Measurements from ENCODE around the gene ERFE.

The ERFE gene

DNA sequence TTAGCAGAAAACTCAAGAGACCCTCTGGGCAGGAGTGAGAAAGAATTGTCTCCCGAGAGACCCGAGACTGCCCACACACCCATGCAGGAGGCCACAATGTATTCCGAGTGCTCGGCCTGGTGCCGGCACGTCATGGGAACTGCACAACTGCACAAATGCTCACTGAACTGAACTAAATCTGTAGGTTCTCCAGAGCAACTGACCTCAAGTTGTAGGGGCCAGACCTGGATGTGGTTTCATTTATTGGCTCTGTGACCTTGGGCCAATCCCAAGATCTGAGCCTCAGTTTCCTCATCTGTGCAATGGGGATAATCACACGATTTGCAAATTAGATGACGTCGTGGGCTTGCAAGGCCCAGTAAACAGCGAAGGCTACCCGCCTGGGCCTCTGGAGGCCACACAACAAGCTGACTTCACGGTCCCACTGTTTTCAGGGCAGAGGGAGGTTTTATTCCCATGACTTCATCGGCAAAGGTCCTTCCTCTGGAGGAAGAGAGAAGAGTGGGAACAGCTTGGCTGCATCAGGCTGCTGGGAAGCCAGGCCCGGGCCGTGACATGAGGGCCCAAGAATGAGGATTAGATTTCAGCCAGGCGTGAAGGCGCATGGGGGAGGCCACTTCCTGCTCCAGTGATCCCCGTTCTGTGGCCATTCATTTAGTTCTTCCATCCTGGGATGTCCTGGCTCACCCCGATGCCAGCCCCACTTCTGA lies 3.6 kb upstream of the ERFE start:
- DNase-seq (ENCODE audit: low read depth, low spot score) = peak; percentile 56

DNA sequence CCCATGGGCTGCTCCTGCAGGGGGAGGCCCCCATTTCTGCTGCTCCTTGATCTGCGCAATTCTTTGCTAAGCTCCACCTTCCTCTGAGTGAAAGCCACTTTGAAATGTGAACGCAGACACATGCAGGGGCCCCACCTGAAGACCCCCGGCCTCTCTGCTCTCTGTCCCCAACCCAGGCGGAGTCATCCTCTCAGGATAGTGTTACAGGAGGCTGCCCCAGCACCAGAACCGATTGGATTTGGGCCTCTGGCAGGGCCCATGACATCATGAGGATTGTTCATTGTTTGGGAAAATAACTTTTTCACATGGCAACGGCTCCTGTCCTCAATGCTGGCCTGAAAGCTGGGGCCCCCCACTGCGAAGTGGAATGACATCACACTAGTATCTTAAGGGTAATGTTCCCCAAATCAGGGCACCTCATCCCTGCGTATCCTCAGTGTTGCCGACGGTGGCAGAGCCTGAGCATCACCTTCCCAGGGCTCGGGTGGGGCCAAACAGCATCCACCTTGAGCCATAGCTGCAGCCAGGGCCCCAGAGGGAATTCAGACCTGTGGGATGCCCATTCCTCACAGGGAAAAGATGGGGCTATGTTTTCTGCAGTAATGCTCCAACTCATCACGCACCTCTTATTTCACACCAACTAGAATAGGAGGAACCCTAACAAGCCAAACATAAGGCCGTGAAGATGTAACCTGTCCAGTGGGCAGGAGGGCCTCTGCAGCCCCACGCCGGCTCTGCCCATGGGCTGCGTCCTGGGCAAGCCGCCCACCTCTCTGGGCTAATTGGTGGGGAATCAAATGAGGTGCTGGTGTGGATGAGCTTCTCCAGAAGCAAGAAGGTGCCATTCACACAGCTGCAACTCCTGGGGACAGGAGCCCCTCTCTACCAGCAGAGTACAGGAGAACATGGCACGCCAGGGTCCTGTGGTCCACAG lies 2.7 kb upstream of the ERFE start:
- no peak for DNase-seq (ENCODE audit: low read depth, low spot score)

DNA sequence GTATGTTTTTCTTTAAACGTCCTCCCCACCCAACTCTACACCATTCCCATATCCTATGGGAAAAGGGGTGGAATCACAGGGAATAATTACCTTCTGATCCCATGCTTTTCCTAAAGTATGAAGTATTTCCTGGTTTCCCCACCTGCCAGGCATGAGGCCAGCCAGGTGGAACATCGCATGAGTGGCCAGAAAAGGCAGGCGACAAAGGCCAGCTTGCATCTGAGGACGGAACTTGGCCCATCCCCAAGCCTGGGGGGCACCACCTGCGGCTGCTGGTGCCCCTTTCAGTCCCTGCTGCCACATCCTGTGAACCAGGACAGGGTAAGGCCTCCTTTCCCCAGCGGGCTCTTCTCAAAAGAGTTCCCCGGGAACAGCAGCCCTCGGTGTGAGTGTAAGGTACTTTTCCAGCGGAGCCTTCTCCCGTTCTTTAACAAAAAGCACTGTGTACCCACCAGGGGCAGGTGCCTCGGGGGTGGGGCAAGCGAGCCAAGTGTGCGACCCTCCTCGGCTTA lies 1.2 kb upstream of the ERFE start:
- DNase-seq (ENCODE audit: low read depth, low spot score) = no peak

DNA sequence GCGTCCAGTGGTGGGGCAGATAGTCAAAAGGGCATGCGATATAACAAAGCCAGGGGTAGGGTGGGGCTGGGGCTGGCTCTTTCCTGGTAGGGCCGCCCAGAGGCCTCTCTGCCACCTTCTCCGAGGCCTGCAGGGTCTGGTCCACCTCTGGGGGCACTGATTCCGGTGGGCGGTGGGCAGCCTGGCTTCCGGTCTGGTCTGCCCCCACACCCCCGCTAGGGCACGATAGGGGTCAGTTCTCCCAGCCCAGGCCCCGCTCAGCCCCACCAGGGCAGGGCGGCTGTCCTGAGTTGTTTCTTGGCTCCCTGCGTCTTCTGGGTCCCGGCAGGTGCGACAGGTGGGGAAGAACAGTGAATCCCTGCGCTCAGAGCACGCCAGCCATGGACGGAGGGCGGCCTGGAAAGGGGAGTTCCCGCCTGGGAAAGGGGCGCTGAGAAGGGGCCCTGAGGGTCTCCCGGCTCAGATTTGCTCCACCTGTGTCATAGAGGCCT lies 707 bp upstream of the ERFE start:
- no peak for DNase-seq (ENCODE audit: low read depth, low spot score)

DNA sequence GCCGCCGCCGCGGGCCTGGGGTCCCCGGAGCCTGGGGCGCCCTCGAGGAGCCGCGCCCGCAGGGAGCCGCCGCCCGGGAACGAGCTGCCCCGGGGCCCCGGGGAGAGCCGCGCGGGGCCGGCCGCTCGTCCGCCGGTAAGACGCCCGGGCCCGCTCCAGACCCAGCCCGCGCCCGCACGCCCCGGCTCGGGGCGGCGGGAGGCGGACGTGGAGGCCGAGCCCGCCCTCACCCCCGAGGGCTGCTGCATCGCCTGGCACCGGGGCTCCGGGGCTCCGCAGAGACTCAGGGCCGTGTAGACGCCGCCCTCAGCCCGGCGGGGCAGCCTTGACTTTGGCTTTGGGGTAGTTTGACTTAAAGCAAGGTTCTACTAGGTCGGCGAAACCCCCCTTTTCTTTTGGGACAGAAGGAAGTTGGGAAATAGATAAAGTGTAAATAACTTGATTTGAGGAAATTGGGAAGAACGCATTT lies 335 bp downstream of the ERFE start:
- DNase-seq (ENCODE audit: low read depth, low spot score) = no peak

DNA sequence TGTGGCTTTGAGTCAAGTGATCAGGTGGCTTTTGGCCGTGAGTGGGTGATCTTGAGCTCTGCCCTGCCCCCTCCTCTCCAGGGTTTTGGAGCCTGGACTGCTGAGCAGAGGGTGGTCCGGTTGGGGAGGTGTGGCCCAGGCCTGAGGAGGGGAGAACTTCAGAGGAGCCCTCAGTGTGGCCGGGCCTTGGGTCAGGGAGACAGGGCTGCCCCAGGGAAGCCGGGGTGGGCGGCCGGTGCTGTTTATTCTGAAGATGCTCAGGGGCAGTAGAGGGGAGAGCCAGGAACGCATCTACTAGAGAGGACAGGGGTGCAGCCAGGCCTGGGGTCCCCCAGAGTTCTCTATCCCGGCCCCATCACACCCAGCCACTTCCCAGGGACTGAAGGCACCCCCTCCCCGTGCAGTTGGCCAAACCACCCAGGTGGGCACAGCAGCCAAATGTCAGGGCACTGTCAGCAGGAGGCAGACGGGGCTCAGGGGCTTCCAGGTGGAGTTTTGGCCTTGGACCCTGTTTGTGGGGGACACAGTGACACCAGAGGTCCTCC lies 963 bp downstream of the ERFE start:
- no peak for DNase-seq (ENCODE audit: low read depth, low spot score)

DNA sequence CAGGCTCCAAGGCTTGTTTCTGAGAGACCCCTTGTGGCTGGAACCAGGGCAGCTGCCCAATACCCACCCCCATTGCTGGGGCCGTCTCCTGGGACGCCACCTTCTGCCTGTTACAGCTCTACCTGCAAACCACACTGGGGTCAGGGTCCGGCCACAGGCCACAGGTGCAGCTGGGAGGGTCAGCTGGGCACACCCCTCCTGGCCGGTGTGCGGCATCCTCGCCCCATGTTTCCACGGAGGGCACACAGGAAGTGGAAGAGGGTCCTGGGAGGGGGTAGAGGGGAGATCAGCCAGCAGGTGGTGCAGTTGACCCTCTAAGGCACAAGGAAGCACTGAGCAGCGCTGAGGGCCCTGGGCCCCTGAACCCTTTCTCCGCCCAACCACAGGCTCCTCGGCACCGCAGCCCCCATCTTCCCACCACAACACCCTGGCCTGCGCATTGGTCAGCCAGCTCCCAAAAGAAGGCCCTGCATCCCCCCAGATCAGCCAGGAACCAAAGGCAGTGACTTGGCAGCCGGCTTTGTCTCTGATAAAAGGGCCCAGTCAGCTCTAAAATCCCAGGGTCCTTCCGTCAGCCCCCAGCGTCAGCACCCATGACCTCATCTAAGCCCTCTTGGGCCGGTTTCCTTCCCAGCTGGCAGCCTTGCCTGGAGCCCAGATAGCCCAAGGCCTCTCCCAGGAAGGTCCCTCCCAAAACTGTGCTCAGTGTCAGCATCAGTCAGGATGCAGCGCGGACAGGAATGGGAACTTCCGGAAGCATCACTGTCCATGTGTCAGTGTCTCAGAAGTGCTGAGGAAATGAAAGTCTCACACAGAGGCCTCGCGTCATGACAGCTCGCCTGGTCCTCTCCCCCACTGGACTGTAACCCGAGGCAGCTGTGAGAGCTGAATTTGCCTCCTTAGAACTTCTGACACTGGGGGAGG lies 1.7 kb downstream of the ERFE start:
- no peak for DNase-seq (ENCODE audit: low read depth, low spot score)

DNA sequence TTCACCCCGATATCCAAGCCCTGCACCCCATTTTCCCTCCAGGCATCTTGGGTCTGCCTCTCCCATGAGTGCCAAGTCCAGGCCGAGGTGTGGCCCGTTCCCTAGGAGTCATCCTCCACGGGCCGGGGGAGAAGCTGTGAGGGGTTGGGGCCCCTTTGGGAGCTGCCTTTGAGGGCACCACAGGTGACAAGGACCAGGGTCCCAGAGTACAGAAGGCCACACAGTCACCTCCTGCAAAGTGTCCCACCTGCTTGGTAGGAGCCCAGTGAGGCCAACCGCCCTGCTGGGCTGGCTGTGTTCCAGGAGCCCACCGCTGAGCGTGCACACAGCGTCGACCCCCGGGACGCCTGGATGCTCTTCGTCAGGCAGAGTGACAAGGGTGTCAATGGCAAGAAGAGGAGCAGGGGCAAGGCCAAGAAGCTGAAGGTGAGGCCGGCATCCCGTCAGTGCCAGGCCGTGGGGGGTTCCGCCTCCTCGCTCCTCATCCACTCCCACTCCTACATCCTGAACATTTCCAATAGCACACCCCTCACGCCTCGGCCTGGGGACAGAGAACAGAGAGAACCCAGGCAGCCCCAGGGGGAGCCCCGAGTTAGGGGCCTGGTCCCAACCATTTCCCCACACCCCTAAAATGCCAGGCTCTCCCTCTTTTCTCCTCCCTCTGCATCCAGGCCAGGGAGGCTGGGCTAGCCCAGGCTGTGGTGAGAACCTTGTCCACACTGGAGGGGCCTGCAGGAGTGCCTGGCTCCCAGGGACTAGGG lies 2.7 kb downstream of the ERFE start:
- DNase-seq (ENCODE audit: low read depth, low spot score) = no peak

DNA sequence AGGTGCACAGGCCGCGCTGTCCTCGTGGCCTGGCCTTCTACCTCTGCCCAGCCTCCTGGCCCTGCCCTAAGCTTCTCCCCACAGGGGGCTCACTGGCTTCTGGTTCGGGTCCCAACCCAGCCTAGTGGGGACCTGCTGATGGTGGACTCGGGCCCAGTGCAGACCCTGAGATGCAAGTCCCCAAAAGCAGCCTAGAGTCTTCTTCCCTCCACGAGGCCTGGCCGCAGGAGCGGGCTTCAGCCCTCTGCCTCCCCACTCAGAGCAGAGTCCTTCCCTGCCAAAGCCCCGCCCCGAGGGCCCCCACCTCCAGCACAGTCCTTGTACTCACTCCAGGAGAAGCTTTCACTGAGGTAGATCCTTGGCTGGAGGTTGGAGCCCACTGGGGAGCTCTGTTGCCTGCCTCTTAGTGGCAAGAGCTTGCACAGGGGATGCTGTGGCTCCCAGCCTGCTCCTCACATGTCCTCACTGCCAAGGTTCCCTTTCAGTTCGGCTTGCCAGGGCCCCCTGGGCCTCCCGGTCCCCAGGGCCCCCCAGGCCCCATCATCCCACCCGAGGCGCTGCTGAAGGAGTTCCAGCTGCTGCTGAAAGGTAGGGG lies 3.6 kb downstream of the ERFE start:
- no peak for DNase-seq (ENCODE audit: low read depth, low spot score)

DNA sequence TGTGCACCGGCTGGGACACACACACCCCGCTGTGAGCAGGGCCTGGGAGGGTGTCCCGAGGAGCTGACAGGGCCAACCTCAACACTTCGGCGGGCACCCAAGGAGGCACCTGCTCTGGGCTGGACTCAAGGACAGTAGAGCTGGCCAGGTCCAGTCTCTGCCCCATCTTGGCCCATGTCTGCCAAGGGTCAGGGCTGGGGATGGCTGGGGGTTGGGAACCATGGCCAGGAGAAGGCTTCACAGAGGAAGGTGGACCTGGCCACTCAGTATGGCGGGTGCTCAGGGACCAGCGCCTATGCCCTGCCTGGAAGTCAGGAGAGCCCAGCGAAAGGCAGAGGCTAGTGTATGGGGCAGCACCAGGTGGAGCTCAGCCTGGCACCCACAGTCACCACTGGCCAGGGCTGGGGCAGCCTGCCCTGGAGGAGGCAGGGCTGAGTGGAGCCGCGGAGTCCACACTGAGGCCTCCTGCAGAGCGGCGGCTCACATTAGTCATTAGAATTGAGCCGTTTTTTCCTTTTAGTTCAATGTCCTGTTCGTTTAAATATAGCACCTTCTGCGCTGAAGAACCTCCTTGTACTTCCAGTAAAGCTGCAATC lies 4.2 kb downstream of the ERFE start:
- peak; percentile 71 for DNase-seq (ENCODE audit: low read depth, low spot score)

DNA sequence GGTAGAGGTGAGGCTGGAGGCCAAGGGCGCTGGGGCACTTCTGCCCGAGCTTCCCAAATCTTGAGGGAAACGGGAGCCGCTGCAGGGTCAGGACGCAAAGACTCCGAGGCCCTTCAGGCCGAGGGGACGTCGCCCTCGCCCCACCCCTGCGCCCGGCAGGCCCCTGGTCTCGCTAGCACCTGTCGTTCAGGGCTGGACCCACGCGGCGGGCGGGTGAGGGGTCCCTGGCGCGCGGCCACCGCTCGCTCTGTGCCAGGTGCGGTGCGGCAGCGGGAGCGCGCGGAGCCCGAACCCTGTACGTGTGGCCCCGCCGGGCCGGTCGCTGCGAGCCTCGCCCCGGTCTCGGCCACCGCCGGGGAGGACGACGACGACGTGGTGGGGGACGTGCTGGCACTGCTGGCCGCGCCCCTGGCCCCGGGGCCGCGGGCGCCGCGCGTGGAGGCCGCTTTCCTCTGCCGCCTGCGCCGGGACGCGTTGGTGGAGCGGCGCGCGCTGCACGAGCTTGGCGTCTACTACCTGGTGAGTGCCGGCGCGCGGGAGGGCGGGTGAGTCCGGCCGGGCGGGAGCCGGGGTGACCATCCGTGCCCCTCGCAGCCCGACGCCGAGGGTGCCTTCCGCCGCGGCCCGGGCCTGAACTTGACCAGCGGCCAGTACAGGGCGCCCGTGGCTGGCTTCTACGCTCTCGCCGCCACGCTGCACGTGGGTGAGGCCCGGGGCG lies 4.9 kb downstream of the ERFE start:
- peak; percentile 50 for DNase-seq (ENCODE audit: low read depth, low spot score)

DNA sequence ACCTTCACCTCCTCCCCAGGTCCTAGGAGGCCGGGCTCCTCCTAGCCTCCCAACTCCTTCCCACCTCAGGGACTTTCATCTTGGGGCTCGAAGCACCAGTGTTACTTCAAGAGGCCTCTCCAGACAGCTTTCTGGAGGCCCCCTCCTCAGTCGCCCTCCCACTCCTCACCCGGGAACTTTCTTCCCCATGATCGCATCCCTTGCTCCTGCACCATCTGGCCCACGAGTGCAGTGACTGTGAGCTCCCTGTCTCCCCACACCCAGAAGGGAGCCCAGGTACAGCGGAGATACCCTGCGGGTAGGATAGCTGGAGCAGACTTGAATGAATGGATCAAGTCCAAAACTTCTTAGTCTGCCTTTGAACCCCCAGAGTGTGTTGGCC lies 6.1 kb downstream of the ERFE start:
- no peak for DNase-seq (ENCODE audit: low read depth, low spot score)

DNA sequence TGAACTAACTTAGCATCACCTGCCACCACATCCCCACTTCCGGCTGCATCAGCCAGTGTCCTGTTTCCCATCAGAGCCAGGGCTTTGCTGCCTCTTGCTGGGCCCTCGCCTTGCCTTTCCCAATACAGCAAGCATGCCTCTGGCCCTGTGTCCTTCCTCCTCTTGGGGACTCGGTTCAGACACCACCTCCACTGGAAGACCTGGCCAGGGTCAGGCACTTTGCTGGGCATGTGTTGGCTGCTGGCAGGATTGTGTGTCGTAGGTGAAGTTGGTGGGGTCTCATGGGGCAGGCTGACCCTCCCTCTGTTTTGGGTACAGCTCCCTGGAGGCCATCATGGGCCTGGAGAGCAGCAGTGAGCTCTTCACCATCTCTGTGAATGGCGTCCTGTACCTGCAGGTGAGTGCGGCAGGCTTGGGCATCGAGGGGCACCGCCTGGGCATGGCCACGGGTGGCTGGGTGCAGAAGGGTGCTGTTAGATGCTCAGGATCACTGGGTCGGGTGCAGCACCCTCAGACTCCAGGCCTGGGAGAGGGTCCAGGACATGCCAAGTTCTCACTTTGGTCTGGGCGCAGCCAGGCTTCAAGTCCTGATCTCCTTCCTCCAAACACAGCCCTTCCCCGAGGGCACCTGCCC lies 6.6 kb downstream of the ERFE start:
- no peak for DNase-seq (ENCODE audit: low read depth, low spot score)

DNA sequence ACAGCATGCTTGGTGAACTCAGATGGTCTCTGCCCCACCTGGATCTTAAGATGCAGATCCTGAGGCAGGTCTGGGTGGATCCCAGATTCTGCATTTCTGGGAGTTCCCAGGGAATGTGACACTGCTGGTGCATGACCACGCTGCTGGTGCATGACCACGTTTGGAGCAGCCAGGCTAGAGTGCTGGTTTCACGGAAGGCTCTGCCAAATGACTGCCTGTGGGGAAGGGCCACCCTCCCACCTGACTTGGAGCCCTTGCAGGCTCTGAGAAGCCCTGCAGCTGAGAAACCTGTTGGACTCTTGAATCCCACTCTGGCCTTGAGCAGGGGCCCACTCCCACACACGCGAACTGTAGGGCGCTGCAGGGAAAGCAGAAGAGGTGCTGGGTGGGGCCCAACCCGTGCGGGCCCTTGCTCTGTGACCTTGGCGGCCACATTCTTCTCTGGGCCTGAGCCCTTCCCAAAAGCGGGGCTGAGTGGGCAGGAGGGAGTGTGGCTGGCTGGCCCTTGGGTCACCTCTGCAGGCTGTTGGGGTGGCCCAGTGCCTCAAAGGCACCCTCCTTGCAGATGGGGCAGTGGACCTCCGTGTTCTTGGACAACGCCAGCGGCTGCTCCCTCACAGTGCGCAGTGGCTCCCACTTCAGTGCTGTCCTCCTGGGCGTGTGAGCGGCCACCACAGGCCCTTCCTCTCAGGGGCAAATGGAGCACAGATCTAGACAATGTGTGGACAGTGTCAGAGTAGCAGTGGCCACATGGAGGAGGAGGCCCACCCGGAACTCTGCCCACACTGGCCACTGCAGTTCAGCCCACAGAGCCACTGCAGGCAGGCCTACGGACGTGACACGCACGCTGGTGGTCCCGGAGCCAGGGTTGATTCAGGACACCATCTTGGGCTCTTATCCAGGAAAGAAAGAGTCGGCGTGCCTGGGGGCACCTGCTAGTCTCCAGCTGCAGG lies 7.9 kb downstream of the ERFE start:
- DNase-seq (ENCODE audit: low read depth, low spot score) = no peak

DNA sequence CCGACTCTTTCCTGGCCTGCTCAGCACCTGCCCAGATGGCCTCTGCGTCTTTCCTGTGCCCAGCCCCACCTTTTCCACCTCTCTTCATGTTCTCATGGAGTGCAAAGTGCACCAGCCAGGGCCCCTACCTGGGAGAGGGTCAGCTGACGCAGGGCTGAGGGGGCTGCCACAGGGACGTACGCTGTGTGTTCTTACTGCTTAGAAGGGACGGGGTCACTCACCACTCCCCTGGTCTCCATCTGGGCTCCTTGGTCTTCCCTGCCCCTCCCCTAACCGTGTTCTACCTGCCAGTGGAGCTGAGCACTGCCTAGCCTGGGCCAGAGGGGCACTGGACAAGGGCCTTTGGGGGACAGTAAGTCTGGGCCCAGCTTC lies 8.6 kb downstream of the ERFE start:
- DNase-seq (ENCODE audit: low read depth, low spot score) = no peak

DNA sequence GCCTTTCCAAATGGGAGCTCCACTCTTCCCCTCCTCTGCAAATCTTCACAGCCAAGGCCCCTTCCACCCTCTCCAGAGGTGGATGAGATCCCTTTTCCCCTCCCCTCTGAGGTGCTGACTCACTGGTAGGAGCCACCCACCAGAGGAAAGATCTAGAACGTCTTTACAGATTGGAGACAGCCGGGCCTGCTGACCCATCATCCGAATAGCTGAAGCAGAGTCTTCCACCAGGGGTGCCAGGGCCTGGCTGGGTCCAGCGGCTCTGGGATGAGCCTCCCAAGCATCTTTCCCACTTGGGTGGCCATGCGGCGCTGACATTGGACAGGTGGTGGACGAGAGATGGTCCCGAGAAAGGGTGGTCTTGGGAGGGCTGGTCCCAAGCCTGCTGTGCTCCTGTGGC lies 9.0 kb downstream of the ERFE start:
- no peak for DNase-seq (ENCODE audit: low read depth, low spot score)

All from astrocyte of the hippocampus (primary cell).